Measurements from ENCODE around the gene MLN.
A peak's percentile ranks its signal among the peaks of the same experiment; 100 is the strongest.

MLN gene

GRCh38 chr6:33769248-33769821 is 34.5 kb downstream of the MLN start:
- H3K4me2 ChIP-seq (ENCODE audit: low read depth, low read length): peak overlapping the region; percentile 26; the same call in 1 of the 2 replicates
- H2AFZ ChIP-seq (ENCODE audit: low read length): 0 out of 2 replicates have a peak overlapping the region, but pooled peaks have one; percentile 44
- no peaks in the 10 kb centered on the region for H3K79me2 ChIP-seq (ENCODE audit: low read length)
- no peaks in the 10 kb centered on the region for H3K9me3 ChIP-seq (replicated peaks; ENCODE audit: insufficient read depth, low read length)
- H4K20me1 ChIP-seq (ENCODE audit: insufficient read depth, low read length): no peaks in the 10 kb centered on the region
- H3K9ac ChIP-seq (ENCODE audit: low read length): no peak overlapping the region
- no peak overlapping the region for H3K27ac ChIP-seq (ENCODE audit: low read length)
- no peaks in the 10 kb centered on the region for H3K36me3 ChIP-seq (replicated peaks; ENCODE audit: insufficient read depth, low read length)
- H3K27me3 ChIP-seq (replicated peaks; ENCODE audit: insufficient read depth, low read length): peaks cover 25% of the 10 kb centered on the region; the same call in 1 of the 2 replicates
- no peaks in the 10 kb centered on the region for H3K4me1 ChIP-seq (ENCODE audit: low read length)
- no peak for DNase-seq
- H3K9me2 ChIP-seq (replicated peaks; ENCODE audit: insufficient read depth, low read length): no peaks in the 10 kb centered on the region
- TF ChIP-seq EZH2phosphoT487 (IDR thresholded peaks at IDR 0.05; ENCODE audit: low read length) (no peak), EZH2 (optimal IDR thresholded peaks at IDR 0.05; ENCODE audit: low read depth, low read length) (no peak), CTCF (IDR thresholded peaks at IDR 0.05; ENCODE audit: low read length) (no peak)
- no peaks in the 10 kb centered on the region for H3F3A ChIP-seq (ENCODE audit: insufficient read depth, low read length)
- no peak overlapping the region for H3K4me3 ChIP-seq (ENCODE audit: low read length)

GRCh38 chr6:33768644-33769120 is 35.1 kb downstream of the MLN start:
- peak; percentile 64 for DNase-seq
- Histone ChIP-seq H3K9me2 (replicated peaks; ENCODE audit: insufficient read depth, low read length) (no peaks in the 10 kb centered on the region), H3F3A (ENCODE audit: insufficient read depth, low read length) (no peaks in the 10 kb centered on the region), H3K4me1 (ENCODE audit: low read length) (no peaks in the 10 kb centered on the region), H2AFZ (ENCODE audit: low read length) (peak overlapping the region; percentile 44), H4K20me1 (ENCODE audit: insufficient read depth, low read length) (no peaks in the 10 kb centered on the region), H3K4me3 (ENCODE audit: low read length) (no peak overlapping the region), H3K9ac (ENCODE audit: low read length) (no peak overlapping the region), H3K27me3 (replicated peaks; ENCODE audit: insufficient read depth, low read length) (peaks cover 27% of the 10 kb centered on the region; the same call in 1 of the 2 replicates), H3K79me2 (ENCODE audit: low read length) (no peaks in the 10 kb centered on the region), H3K9me3 (replicated peaks; ENCODE audit: insufficient read depth, low read length) (no peaks in the 10 kb centered on the region), H3K4me2 (ENCODE audit: low read depth, low read length) (peak overlapping the region; percentile 26; the same call in 1 of the 2 replicates), H3K36me3 (replicated peaks; ENCODE audit: insufficient read depth, low read length) (no peaks in the 10 kb centered on the region), H3K27ac (ENCODE audit: low read length) (no peak overlapping the region)
- no peak for TF ChIP-seq EZH2 (optimal IDR thresholded peaks at IDR 0.05; ENCODE audit: low read depth, low read length)
- TF ChIP-seq CTCF (IDR thresholded peaks at IDR 0.05; ENCODE audit: low read length): peak; percentile 87

GRCh38 chr6:33766921-33767907 is 36.6 kb downstream of the MLN start:
- no peaks in the 10 kb centered on the region for H4K20me1 ChIP-seq (ENCODE audit: insufficient read depth, low read length)
- no peak for TF ChIP-seq EZH2phosphoT487 (IDR thresholded peaks at IDR 0.05; ENCODE audit: low read length)
- no peak for TF ChIP-seq EZH2 (optimal IDR thresholded peaks at IDR 0.05; ENCODE audit: low read depth, low read length)
- TF ChIP-seq CTCF (IDR thresholded peaks at IDR 0.05; ENCODE audit: low read length): no peak
- no peak overlapping the region for H3K4me3 ChIP-seq (ENCODE audit: low read length)
- H3K27ac ChIP-seq (ENCODE audit: low read length): no peak overlapping the region
- H3K9me3 ChIP-seq (replicated peaks; ENCODE audit: insufficient read depth, low read length): no peaks in the 10 kb centered on the region
- H3K9me2 ChIP-seq (replicated peaks; ENCODE audit: insufficient read depth, low read length): no peaks in the 10 kb centered on the region
- no peaks in the 10 kb centered on the region for H3F3A ChIP-seq (ENCODE audit: insufficient read depth, low read length)
- no peak overlapping the region for H2AFZ ChIP-seq (ENCODE audit: low read length)
- no peak overlapping the region for H3K4me2 ChIP-seq (ENCODE audit: low read depth, low read length)
- no peaks in the 10 kb centered on the region for H3K4me1 ChIP-seq (ENCODE audit: low read length)
- no peaks in the 10 kb centered on the region for H3K36me3 ChIP-seq (replicated peaks; ENCODE audit: insufficient read depth, low read length)
- no peak overlapping the region for H3K9ac ChIP-seq (ENCODE audit: low read length)
- DNase-seq: no peak
- peaks cover 30% of the 10 kb centered on the region; the same call in 1 of the 2 replicates for H3K27me3 ChIP-seq (replicated peaks; ENCODE audit: insufficient read depth, low read length)
- no peaks in the 10 kb centered on the region for H3K79me2 ChIP-seq (ENCODE audit: low read length)
